Cardiac fibroblast (primary cell): ENCODE measurements around the gene HHAT.

Experiments
- DNase-seq, 2 donors: peaks; one replicate each; pipeline versions ENCODE4 v3.0.0 to v3.0.0-alpha.2; 2010; ENCODE audit warnings: low read depth in 2 of 2
- H3K4me3 ChIP-seq, 2 donors: replicated peaks in 1 of 2; 1 replicate in 1 of 2; 2 replicates in 1 of 2; pipeline ENCODE4 v1.5.1; 2011; ENCODE audit warnings: low read depth in 2 of 2, low read length in 2 of 2, mild to moderate bottlenecking in 2 of 2, moderate library complexity in 1 of 2
- TF ChIP-seq, protein P1 (sequence below): IDR thresholded peaks from one replicate; pipeline ENCODE4 v1.5.1; 2011; ENCODE audit warnings: low read depth, mild to moderate bottlenecking, low read length, inconsistent platforms

The HHAT gene

DNA sequence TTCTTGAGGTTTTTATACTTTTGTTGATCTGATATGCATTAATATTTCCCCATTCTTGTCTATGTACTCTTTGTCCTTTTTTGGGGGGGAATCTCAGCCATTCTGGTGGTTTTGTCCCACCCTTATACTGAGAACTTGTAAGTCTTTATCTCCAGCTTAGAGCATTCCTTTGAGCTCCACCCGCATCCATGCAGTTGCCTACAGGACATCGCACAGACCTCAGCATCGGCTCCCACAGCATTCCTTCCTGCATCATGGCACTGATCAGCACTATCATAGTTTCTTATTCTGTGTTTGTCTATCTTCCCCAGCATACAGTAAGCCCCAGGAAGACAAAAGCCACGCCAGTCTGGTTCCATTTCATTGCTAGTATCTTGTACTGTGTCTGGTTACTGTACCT is 33.0 kb downstream of the HHAT start:
- no peak for DNase-seq
- TF ChIP-seq, protein P1, sequence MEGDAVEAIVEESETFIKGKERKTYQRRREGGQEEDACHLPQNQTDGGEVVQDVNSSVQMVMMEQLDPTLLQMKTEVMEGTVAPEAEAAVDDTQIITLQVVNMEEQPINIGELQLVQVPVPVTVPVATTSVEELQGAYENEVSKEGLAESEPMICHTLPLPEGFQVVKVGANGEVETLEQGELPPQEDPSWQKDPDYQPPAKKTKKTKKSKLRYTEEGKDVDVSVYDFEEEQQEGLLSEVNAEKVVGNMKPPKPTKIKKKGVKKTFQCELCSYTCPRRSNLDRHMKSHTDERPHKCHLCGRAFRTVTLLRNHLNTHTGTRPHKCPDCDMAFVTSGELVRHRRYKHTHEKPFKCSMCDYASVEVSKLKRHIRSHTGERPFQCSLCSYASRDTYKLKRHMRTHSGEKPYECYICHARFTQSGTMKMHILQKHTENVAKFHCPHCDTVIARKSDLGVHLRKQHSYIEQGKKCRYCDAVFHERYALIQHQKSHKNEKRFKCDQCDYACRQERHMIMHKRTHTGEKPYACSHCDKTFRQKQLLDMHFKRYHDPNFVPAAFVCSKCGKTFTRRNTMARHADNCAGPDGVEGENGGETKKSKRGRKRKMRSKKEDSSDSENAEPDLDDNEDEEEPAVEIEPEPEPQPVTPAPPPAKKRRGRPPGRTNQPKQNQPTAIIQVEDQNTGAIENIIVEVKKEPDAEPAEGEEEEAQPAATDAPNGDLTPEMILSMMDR, result no peak
- H3K4me3 ChIP-seq, result no peak overlapping the region

DNA sequence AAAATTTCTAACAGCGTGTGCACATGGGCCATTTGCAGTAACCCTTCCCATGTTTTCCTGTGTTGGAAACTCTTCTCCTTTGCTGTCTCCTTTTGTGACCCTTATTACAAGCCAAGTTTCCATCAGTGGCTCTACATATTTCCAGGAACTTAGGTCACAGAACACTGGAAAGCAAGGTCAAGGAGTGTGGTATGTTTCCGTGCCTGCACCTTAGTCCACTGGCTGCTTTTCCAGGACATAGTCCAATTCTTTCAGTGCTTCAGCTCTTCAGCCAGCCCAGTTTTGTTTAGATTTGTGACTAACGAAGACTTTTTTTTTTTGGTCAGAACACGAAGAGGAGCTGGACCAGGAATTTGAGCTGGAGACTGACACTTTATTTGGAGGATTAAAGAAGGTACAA is 33.8 kb downstream of the HHAT start:
- peak in 1 of 2 donors; percentile 67 for DNase-seq
- TF ChIP-seq, protein P1, result no peak
- no peak overlapping the region for H3K4me3 ChIP-seq

DNA sequence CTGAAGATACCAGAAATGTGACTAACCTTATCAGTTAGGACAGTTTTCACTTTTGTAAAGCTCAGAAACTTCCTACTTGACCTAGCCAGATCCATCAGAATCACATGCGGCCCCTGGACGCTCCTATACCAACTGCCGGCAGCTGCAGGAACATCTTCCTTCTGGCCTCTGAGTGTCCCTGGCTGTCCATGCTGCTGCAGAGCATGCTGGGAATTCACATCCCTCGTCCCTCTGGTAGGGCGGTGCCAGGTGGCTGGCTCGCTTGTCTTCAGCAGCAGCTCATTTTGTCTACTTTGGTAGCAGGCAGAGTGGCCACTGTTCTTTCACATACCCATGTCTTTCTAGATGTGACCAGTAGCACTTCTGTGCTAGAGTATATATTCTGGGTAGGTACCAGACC is 34.4 kb downstream of the HHAT start:
- no peak for DNase-seq
- H3K4me3 ChIP-seq, result no peak overlapping the region
- TF ChIP-seq, protein P1, result no peak

DNA sequence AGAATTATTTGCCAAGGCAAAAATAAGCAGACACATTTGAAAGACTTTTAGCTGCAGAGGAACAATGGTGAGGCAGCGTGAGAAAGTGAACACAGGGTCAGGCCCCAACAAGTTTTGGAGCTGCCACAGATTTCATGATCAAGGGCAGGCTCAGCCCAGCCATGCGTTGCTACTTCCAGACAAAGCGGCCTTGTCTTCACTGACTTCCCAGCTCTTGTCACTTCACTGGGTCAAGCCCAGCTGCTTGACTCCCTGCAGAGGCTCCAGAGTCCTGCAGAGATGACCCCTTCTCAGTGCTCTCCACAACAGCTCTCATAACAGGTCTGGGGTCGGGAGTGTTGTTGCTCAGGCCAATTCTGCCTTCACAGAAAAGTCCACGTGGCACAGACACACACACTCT is 35.8 kb downstream of the HHAT start:
- no peak overlapping the region for H3K4me3 ChIP-seq
- TF ChIP-seq, protein P1, result no peak
- no peak for DNase-seq

DNA sequence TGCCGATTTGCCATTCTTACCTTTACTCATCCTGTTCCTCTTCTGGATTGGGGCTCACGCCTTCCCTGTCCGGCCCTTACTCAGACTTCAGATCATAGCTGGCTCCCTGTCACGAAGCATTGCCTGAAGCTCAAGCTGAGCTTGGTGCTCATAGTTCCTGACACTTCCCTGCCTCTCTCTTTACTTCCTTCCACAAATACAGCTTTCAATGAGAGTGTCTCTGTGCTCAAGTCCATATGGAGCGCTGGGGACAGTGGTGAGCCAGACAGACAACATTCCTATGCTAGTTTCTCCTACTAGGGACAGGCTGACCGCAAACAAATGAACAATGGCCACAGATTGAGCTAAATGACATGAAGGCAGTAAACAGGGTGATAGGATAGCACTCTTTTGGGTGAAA is 38.1 kb downstream of the HHAT start:
- TF ChIP-seq, protein P1, result no peak
- DNase-seq, result no peak
- no peak overlapping the region for H3K4me3 ChIP-seq

DNA sequence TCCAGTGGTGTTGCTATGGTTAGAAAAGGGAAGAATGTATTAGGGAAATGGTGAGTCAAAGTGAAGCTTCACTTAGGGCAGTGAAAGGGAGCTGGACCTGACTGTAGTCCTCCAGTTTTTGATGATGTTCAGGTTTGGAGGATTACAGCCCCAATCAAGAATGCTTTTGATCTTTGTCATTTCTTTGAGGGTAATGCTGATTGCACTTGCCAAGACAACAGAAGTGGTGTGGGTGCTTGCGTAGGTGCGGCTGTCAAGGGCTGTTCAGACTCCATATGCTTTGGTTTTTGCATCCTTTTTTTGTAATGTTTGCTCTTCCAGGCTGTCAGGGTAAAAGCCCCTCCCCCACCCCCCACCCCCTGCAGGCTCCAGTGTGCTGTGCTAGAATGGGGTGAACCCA is 38.9 kb downstream of the HHAT start:
- TF ChIP-seq, protein P1, result no peak
- DNase-seq, result no peak
- no peak overlapping the region for H3K4me3 ChIP-seq

DNA sequence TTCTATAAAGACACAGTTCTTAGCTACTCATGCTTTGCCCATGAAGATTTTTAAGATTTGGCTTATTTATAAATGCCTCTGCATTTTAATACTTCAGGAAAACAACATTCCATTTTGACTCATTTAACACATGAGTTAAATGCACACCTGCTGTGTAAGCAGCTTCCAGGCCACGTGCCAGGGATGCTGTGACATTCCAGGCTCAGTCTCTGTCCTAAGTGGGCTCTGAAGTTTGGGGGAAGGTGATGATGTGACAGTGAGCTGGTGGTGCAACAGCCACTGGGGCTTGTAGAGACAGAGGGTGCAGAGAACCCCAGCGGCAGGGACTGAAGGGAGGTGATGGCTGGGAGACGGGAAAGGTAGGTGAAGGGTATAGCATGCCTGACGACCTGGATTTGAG is 40.7 kb downstream of the HHAT start:
- H3K4me3 ChIP-seq, result no peak overlapping the region
- DNase-seq, result no peak
- TF ChIP-seq, protein P1, result no peak
